NCI-H226 (cell line): Measurements from ENCODE around the gene NCOA1.
A peak's percentile ranks its signal among the peaks of the same experiment; 100 is the strongest.
"Not testable (repeated sequence)": the region's sequence is repeated elsewhere in the genome, so short reads cannot be mapped to it uniquely, and the experiment has no call there.

Experiments used
- DNase-seq: peaks from one replicate; pipeline ENCODE4 v3.0.0-alpha.2; 2015

The NCOA1 gene

GRCh38 chr2:24650997-24651642 lies 160.1 kb downstream of the NCOA1 start:
- no peak for DNase-seq

GRCh38 chr2:24651643-24652003 lies 160.6 kb downstream of the NCOA1 start:
- DNase-seq: no peak

GRCh38 chr2:24652265-24653182 lies 161.5 kb downstream of the NCOA1 start:
- DNase-seq: no peak

GRCh38 chr2:24657818-24658217 lies 166.8 kb downstream of the NCOA1 start:
- DNase-seq: no peak

GRCh38 chr2:24658531-24659202 lies 167.6 kb downstream of the NCOA1 start:
- no peak for DNase-seq

- DNase-seq: no peak
These were observed 168.8 kb downstream of the NCOA1 start for GRCh38 chr2:24659862-24660261.

- no peak for DNase-seq
These were observed 176.5 kb downstream of the NCOA1 start for GRCh38 chr2:24667542-24667941.

GRCh38 chr2:24671230-24671629 lies 180.2 kb downstream of the NCOA1 start:
- no peak for DNase-seq

GRCh38 chr2:24672589-24672988 lies 181.5 kb downstream of the NCOA1 start:
- no peak for DNase-seq

- DNase-seq: no peak
These were observed 184.3 kb downstream of the NCOA1 start for GRCh38 chr2:24675338-24675737.

GRCh38 chr2:24676493-24676892 lies 185.4 kb downstream of the NCOA1 start:
- no peak for DNase-seq

- DNase-seq: not testable (repeated sequence)
These were observed 187.0 kb downstream of the NCOA1 start for GRCh38 chr2:24678066-24678465.

- DNase-seq: no peak
These were observed 189.1 kb downstream of the NCOA1 start for GRCh38 chr2:24680196-24680595.

- no peak for DNase-seq
These were observed 191.2 kb downstream of the NCOA1 start for GRCh38 chr2:24682304-24682703.

GRCh38 chr2:24683408-24683807 lies 192.4 kb downstream of the NCOA1 start:
- DNase-seq: no peak

GRCh38 chr2:24690524-24690923 lies 199.5 kb downstream of the NCOA1 start:
- DNase-seq: no peak

- no peak for DNase-seq
These were observed 200.8 kb downstream of the NCOA1 start for GRCh38 chr2:24691806-24692205.

- no peak for DNase-seq
These were observed 206.7 kb downstream of the NCOA1 start for GRCh38 chr2:24697792-24698191.

- peak; percentile 46 for DNase-seq
These were observed 211.7 kb downstream of the NCOA1 start for GRCh38 chr2:24702800-24703199.

- no peak for DNase-seq
These were observed 213.6 kb downstream of the NCOA1 start for GRCh38 chr2:24704692-24705091.

- DNase-seq: no peak
These were observed 216.1 kb downstream of the NCOA1 start for GRCh38 chr2:24707143-24707542.

GRCh38 chr2:24708537-24709152 lies 217.6 kb downstream of the NCOA1 start:
- no peak for DNase-seq

GRCh38 chr2:24710806-24711205 lies 219.8 kb downstream of the NCOA1 start:
- no peak for DNase-seq
